ENCODE results near the gene ZNF529.

DNA sequence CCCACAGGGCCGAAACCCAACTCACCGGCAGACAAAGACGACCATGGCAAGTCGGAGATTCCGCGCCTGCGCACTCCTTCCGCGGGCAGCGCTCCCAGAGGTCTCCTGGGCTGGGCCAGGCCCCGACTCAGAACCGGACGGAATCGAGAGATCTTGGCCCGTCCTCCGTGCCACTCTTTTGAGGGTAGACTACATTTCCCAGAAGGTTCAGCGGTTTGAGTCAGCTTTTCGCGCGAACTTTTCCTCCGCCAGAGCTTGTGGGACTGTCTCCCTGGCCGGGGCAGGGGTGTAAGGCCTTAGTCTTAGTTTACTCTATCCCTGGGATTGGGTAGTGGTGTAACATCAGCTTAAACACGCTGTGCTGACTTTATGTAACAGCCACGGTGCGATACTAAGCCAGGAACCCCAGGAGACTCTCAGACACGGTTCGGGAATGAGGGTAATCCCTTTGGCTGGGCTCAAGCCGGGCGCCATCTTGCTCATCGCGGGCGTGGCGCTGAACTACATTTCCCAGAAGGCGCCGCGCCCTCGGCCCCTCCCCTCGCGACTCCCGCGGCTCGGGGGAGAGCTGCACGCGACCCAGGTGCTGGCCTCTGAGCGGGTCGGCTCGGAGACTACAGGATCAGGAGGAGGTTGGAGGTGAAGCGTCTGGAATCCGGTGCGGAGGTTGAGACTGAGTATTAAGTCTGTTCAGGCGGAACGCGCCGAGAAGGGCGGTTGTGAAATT, 44.7 kb downstream of the ZNF529 start, which contains the start of gene ZNF260:
- TF ChIP-seq, protein P1, sequence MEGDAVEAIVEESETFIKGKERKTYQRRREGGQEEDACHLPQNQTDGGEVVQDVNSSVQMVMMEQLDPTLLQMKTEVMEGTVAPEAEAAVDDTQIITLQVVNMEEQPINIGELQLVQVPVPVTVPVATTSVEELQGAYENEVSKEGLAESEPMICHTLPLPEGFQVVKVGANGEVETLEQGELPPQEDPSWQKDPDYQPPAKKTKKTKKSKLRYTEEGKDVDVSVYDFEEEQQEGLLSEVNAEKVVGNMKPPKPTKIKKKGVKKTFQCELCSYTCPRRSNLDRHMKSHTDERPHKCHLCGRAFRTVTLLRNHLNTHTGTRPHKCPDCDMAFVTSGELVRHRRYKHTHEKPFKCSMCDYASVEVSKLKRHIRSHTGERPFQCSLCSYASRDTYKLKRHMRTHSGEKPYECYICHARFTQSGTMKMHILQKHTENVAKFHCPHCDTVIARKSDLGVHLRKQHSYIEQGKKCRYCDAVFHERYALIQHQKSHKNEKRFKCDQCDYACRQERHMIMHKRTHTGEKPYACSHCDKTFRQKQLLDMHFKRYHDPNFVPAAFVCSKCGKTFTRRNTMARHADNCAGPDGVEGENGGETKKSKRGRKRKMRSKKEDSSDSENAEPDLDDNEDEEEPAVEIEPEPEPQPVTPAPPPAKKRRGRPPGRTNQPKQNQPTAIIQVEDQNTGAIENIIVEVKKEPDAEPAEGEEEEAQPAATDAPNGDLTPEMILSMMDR (IDR thresholded peaks at IDR 0.05; ENCODE audit: low read depth, low read length, poor library complexity, severe bottlenecking) = no peak
- TF ChIP-seq EZH2phosphoT487 (IDR thresholded peaks at IDR 0.05; ENCODE audit: borderline replicate concordance, low read length) = no peak

All from DOHH2 (cell line).